Mononuclear cell (primary cell): ENCODE results near the gene SH3BP2. TPM values are rescaled to one million over a fixed set of nuclear protein-coding genes. Genes with fewer than 3 reads are reported as not detected.

ENCODE experiments used
- H3K27me3 ChIP-seq: 2 replicates; pipeline ENCODE4 v1.6.0; 2011; ENCODE audit warnings: low read length, control low read depth; ENCODE audit not compliant: insufficient read depth
- H3K4me1 ChIP-seq: 2 replicates; pipeline ENCODE4 v1.5.1; 2011; ENCODE audit warnings: mild to moderate bottlenecking, low read length, control low read depth; ENCODE audit not compliant: insufficient read depth
- H3K4me3 ChIP-seq: 2 replicates; pipeline ENCODE4 v1.5.1; 2011; ENCODE audit warnings: mild to moderate bottlenecking, low read length, moderate library complexity
- H3K9me3 ChIP-seq: 2 replicates; pipeline ENCODE4 v1.5.1; 2011; ENCODE audit warnings: low read depth, mild to moderate bottlenecking, control low read depth, low read length
- total RNA-seq: library from RNA; depleted of rRNA; stranded (reverse); fragments of >200 nt; gene quantifications from one replicate; pipeline ENCODE4 v1.2.3, GENCODE V29; 2012

Gene SH3BP2
- total RNA-seq, 1 donor, result 134 TPM

DNA sequence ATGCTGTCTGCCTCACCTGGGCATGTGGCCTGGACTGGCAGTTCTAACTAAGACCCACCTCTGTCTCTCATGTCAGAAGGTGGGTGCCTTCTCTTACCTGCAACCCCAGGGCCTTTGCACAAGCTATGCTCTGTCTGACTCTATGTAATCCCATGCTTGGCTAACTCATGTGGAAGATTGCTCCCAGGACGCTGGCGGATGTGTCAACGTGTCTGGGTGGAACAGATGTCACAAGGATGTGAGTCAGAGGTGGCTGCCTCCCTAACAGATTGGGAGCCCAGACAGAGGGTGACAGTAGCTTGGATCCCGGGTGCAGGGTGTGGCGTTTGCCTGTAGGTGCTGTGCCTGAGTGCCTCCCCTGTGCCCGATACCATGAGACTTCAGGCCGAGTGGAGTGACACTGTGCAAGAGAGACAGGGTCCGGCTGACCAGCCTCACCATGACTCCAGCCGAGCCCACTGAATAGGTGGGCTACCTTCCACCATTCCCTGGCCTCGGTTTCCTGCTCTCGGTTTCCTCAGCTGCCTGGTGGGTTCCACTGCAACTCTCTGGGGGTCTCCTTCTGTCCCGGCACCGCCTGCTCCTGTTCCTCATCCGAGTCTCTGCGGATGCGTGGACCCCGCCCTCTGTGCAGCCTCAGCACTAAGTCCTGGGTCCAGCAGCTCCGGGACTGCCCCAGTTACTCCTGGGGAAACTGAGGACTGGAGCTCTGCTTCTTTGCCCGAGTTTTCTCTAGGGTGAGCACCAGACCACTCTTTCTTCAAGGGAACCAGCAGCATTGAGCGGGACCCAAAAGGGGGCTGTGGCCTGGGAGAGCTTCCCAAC, 11.0 kb downstream of the SH3BP2 start:
- peaks cover 95% of the 10 kb centered on the region for H3K4me1 ChIP-seq
- no peaks in the 10 kb centered on the region for H3K9me3 ChIP-seq
- H3K4me3 ChIP-seq, result no peak overlapping the region
- no peaks in the 10 kb centered on the region for H3K27me3 ChIP-seq

DNA sequence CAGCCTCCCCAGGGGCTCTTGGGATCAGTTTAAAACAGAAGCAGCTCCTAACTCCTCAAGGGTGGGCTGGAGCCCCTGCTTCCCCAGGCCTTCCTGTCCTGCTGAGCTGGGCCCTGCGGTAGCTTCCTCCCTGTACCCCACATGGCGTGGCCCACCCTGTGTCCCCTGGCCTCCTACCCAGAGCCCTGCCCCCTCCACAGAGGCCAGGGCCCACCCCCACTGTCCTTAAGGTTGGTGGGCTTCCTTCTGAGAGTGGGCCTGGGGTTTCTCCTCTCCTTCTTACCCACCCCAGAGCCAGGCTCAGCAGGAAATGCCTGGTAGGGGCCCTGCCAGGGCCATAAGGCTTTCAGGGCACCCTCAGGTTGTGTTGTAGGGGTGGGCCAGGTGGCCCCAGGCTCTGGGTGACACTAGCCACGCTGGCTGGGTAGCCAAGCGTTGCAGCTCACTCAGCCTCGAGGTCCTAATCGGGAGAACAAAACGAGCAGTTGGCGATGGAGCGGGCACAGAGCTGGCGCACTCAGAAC, 11.6 kb downstream of the SH3BP2 start:
- Histone ChIP-seq H3K27me3 (no peaks in the 10 kb centered on the region), H3K4me3 (no peak overlapping the region), H3K4me1 (peaks cover 92% of the 10 kb centered on the region), H3K9me3 (no peaks in the 10 kb centered on the region)

GRCh38 chr4:2804973-2805501, 12.2 kb downstream of the SH3BP2 start:
- no peak overlapping the region for H3K4me3 ChIP-seq
- no peaks in the 10 kb centered on the region for H3K9me3 ChIP-seq
- H3K27me3 ChIP-seq, result no peaks in the 10 kb centered on the region
- H3K4me1 ChIP-seq, result peaks cover 92% of the 10 kb centered on the region

DNA sequence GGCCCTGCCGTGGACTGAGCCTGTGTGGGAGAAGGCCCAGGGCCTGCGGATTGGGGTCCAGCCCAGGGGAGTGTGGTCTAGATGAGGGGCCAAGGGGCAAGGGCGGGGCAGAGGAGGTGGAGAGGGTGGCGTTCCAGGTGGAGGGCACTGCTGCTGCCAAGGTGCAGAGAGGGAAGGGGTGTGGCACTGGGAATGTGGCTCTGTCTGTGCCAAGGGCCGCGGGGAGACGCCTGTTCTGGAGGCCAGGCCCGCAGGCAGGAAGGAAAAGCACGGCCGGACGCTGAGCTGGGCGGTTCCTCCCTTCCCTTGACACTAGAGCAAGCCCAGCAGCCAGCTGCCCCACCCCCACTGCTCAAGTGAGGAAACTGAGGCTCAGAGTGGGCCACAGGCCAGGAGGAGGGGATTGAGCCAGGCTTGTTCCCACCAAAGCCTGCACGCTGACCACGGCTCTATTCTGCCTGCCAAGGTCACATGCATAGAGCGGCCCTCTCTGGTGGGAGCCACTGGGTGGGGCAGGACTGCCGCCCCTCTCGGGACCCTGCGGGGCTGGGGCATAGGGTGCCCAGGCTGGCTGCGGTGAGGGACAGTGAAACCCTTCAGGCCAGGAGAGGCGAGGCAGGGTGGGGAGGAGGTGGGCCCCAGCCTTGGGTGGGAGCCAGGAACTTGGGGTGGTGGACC, 13.0 kb downstream of the SH3BP2 start:
- H3K4me1 ChIP-seq, result peaks cover 92% of the 10 kb centered on the region
- H3K27me3 ChIP-seq, result no peaks in the 10 kb centered on the region
- no peak overlapping the region for H3K4me3 ChIP-seq
- H3K9me3 ChIP-seq, result no peaks in the 10 kb centered on the region

GRCh38 chr4:2806390-2807355, 13.8 kb downstream of the SH3BP2 start:
- Histone ChIP-seq H3K9me3 (no peaks in the 10 kb centered on the region), H3K4me3 (no peak overlapping the region), H3K27me3 (no peaks in the 10 kb centered on the region), H3K4me1 (peaks cover 92% of the 10 kb centered on the region)

- no peaks in the 10 kb centered on the region for H3K27me3 ChIP-seq
- H3K4me1 ChIP-seq, result peaks cover 93% of the 10 kb centered on the region
- H3K4me3 ChIP-seq, result no peak overlapping the region
- H3K9me3 ChIP-seq, result no peaks in the 10 kb centered on the region
These were observed 14.7 kb downstream of the SH3BP2 start for GRCh38 chr4:2807571-2807970.

- peaks cover 92% of the 10 kb centered on the region for H3K4me1 ChIP-seq
These were observed 15.1 kb downstream of the SH3BP2 start for GRCh38 chr4:2808001-2808400.

GRCh38 chr4:2809610-2810180, 16.8 kb downstream of the SH3BP2 start:
- Histone ChIP-seq H3K9me3 (no peaks in the 10 kb centered on the region), H3K27me3 (no peaks in the 10 kb centered on the region), H3K4me3 (no peak overlapping the region), H3K4me1 (peaks cover 92% of the 10 kb centered on the region)

More at GRCh38 chr4:2808001-2808400, 15.1 kb downstream of the SH3BP2 start:
- Histone ChIP-seq H3K4me3 (no peak overlapping the region), H3K27me3 (no peaks in the 10 kb centered on the region), H3K9me3 (no peaks in the 10 kb centered on the region)

GRCh38 chr4:2810388-2810787, 17.5 kb downstream of the SH3BP2 start:
- H3K4me1 ChIP-seq, result peaks cover 92% of the 10 kb centered on the region

GRCh38 chr4:2811830-2812611, 19.1 kb downstream of the SH3BP2 start:
- Histone ChIP-seq H3K4me1 (peaks cover 92% of the 10 kb centered on the region), H3K9me3 (no peaks in the 10 kb centered on the region), H3K27me3 (no peaks in the 10 kb centered on the region), H3K4me3 (peak overlapping the region; percentile 60)

More at GRCh38 chr4:2810388-2810787, 17.5 kb downstream of the SH3BP2 start:
- H3K27me3 ChIP-seq, result no peaks in the 10 kb centered on the region
- no peaks in the 10 kb centered on the region for H3K9me3 ChIP-seq
- H3K4me3 ChIP-seq, result no peak overlapping the region

DNA sequence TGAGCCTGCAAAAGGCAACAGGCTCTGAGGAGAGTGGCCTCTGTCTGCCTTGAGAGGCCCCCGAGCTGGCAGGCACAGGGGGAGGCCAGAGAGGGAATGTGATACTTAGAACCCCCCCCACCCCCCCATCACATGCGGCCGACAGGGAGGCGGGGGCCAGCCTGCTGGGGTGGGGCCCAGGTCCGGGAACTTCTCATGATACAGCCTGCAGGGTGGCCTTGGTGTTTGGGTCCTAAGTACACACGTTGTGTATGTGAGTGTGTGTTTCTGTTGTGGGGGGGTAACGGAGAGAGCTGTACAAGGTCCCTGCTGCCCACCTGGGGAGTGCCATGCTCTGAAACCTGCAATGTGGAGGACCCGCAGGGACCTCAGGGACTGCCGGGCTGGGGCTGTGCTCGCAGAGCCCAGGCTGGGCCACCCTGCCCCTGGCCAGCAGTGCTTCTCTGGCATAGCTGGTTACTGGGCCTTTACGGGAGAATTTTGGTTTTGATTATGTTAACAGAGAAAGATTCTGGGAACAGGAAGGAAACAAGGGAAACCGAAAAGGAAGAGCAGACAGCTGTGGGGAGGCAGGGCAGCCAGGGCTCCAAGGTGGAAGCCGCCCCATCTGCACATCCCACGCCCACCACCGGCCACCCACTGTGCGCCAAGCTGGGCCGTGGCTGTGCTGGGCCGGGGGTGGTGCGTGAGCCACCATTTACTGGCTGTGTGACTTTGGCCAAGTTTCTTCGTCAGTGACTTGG, 19.9 kb downstream of the SH3BP2 start:
- H3K4me1 ChIP-seq, result peaks cover 92% of the 10 kb centered on the region
- no peaks in the 10 kb centered on the region for H3K27me3 ChIP-seq
- H3K9me3 ChIP-seq, result no peaks in the 10 kb centered on the region
- peak overlapping the region; percentile 60 for H3K4me3 ChIP-seq

DNA sequence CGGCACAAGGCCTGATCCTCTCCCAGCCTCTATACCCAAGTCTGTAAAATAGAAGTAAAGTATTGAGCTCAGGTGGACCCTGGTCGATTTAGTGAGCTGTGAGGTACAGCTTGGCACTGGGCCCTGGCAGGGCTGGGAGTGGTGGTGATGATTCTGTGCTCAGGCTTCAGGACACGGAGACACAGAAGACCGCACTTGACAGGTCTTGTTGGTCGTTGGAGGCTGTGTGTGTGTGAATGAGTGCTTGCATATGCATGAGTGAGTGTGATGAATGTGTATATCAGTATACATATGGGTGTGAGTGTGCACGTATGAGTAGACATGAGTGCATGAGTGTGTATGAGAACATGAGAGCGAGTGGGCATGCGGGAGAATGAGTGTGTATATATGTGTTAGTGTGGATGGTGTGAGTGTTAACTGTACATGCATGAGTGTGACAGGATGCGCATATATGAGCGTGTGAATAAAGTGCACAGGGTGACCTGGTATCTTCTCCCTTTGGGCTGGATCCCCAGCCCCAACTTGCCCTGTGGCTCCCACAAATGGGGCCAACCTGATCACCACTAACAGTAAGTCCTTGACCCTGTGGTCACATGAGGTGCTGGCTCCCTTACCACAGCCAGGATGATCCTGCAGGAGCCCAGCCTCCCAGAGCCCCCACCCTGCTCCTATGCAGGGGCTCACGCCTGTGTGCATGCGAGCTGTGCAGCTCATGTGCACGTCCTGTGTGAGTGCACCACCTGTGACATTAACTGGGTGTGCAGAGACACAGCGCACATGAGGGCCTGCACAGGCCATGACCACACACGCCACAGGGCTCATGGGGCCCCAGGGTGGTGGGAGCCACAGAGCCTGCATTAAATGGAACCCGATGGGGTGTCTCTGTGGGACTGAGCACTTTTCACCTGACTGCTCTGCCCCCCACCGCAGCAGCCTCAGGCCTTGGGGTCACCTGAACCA, 20.8 kb downstream of the SH3BP2 start:
- peaks cover 91% of the 10 kb centered on the region for H3K4me1 ChIP-seq
- H3K27me3 ChIP-seq, result no peaks in the 10 kb centered on the region
- H3K9me3 ChIP-seq, result no peaks in the 10 kb centered on the region
- peak overlapping the region; percentile 60 for H3K4me3 ChIP-seq
